HTR-8/SVneo (cell line): ENCODE data around the gene LY9.
"Not testable (repeated sequence)": the region's sequence is repeated elsewhere in the genome, so short reads cannot be mapped to it uniquely, and the experiment has no call there.

Experiments used
- DNase-seq: peaks from one replicate; pipeline ENCODE4 v3.0.0; 2011; ENCODE audit warnings: low spot score, mixed read lengths; ENCODE audit not compliant: insufficient read length
- FAIRE-seq: peaks from 2 replicates; lab custom pipeline; 2011; peaks lifted over from hg19 to GRCh38; lab: Jason Lieb, UNC

Gene LY9

DNA sequence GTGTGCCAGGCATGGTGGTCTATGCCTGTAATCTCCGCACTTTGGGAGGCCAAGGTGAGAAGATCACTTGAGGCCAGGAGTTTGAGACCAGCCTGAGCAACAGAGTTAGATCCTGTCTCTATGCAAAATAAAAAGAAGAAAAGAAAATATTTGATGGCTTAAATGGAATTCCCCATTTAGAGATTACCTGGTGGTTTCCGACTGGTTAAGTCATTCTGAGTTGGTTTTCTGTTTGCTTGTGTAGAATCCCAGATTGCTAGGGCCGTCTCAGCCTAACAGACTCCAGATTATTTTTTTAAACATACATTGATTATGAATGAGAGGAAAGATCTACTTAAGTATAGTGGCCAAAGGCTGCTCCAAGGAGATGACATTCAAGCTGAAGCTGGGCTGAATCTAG lies 22.9 kb upstream of the LY9 start:
- DNase-seq (no peak), FAIRE-seq (no peak)

DNA sequence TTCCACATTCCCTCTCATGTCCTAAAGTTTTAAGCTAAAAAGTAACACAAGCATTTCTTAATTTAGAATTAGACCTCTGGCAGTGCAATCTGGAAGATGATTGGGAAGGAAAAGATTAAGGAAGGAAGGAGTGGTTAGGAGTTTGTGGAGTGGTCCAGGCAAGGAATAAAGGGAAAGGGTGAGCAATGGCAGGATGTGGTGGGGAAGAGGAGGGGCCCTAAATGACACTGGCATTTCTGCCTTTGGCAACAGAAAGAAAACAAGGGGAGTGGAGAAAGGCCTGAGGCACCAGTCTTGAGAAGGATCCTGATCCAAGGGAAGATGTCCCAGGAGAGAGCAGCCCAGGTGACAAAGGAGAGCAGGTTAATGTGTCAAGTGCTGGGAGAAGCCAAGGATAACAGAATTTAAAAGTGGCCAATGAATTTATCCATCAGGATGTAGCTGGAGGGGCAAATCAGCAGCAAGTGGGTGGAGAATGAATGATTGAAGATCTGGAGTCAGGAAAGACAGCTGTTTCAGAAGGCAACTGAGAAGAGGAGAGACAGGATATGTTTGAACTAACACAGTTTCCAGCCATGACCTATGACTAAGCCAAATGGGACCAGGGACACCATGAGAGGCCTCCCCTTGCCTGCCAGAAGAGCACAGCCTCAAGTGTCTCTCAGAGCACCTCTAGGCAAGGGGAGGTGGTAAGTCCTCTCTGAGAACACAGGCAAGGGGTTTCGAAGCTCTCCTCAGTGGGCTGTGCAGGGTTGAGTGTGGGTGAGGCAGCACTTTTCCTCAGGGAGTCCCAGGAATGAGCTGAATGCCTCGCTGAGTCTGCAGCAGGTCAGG lies 20.9 kb upstream of the LY9 start:
- FAIRE-seq (no peak), DNase-seq (no peak)

DNA sequence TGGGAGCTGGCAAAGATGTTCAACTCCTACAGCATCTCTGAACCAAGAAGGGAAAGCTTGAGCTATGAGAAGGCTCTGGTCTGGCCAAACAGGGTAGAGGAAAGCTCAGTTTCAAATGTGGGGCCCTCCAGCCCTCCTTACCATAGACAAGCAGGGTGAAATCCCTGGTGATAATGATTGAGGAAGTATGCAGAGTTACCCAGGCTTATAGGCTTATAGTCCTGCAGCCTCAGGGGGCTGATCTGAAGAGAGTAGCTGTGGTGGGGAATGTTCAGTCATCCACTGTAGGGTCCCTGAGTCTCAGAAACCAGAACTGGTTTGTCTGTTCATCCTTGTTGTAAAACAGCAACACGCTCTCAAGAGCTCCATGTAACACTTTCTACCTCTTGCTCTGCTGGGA lies 19.8 kb upstream of the LY9 start:
- no peak for DNase-seq
- FAIRE-seq: no peak

DNA sequence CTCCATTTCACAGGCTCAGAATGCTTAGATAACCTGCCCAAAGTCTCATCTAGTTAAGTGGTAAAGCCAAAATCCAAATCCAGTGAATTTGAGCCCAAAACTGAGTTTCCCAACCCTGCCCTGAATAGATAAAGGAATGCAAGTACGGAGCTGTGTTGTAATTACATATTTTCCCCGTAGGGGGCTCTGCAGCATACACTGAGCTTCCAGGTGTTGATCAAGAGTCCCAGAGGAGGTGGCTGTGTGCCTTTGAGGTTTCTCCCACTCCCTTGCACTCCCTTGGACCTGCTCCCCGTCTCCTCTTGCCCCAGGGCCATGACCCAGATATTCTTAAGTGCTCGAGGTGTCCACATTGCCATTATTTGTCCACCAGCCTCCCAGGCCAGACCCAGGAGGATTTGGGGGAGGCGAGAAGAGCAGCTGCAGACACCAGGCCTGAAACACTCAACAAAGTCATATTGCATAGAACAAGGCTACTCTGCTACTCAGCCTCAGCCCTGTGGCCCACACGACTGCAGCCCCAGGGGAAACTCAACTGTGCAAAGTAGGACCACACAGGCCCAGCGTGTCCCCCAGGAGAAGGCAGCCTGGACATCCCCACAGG lies 18.4 kb upstream of the LY9 start:
- no peak for FAIRE-seq
- DNase-seq: peak; percentile 14

DNA sequence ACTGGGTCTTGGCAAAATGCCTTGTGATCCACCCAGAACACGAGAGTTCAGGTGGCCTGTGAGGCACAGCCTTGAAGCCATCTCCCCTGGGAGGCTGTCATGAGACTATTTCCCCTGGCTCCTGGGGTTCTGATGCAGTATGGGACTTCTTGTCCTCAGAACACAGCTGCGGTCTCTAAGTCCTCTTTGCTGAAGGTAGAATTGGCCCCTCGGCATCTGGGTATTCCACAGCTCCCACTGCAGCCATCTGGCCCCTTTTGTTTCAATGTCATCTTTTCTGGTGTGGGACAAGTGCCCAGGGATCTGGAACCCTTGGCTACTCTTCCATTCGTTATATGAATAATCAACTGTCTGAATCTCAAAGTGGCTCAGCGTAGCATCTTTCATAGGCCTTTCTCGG lies 17.0 kb upstream of the LY9 start:
- DNase-seq (no peak), FAIRE-seq (no peak)

DNA sequence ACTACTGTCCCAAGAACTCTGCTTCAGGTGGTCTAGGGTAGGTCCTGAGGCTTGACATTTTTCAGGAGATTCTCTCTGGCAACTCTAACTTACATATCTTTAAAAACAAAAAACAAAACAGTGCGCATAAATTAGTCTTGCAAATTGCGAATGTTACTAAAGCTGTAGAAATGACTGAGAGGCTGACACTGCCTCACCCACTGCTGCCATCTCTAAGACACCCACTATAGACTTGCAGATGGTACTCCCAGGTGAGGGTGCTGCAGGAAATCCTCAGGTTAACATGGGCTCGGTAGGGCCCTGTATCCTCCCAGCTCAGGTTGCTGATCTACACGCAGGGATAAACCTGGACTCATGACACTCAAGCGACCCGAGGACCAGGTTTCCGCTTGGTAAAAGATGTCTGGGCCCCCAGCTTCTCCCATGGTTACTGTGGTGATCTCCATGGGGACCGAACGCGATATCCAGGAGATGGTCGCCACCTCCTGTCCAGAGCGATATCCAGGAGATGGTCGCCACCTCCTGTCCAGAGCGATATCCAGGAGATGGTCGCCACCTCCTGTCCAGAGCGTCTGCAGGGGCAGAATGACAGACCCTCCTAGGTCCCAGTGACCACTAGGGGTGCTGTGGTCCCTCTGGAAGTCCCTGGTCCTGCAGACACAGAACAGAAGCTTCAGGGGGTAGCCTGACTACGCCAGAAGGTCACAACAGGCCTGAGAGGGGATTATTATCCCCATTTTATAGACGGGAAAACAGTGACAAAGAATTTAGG lies 16.2 kb upstream of the LY9 start:
- DNase-seq (peak; percentile 10), FAIRE-seq (no peak)

DNA sequence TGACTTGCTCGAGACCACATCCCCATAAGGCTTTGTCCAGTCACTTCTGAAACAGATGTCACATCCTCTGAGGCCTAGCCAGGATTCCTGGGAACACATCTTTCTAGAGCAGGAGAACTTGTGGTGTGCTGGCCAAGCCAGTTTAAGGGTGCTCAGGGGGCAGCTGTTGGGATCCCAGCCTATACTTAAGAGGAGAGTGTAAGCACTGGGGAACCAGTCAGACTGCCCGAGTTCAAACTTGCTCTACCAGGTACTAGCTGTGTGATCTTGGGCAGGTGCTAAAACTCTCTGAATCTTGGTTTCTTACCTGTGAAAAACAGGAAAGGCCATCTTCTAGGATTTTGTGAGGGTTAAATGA lies 15.6 kb upstream of the LY9 start:
- DNase-seq (no peak), FAIRE-seq (no peak)

DNA sequence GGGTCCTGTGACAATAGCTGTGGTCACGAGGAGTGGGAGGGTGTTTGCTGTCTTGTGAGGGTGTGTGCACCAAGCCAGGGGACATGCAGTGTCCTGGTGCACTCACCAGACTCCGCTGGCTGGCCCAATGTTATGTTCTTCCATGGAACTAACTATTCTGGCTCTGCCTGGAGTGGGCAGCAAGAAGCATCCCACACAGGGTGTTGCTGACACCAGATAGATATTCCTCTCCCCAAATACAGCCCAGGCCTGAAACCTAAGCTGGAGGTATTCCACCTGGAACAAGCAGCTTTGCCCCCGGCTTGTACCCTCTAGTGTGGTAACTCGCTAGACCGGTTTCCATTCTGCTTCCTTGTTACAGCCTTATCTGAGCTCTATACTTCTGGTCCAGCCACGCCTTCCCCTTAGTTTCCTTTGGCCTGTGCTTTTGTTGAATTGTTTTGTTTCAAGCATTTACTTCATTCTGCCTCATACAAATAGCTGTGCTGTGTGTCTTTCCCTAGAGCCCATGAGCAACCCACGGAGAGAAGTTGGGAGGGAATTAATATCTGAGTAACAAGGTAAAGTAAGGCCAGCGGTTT lies 14.7 kb upstream of the LY9 start:
- FAIRE-seq: no peak

DNA sequence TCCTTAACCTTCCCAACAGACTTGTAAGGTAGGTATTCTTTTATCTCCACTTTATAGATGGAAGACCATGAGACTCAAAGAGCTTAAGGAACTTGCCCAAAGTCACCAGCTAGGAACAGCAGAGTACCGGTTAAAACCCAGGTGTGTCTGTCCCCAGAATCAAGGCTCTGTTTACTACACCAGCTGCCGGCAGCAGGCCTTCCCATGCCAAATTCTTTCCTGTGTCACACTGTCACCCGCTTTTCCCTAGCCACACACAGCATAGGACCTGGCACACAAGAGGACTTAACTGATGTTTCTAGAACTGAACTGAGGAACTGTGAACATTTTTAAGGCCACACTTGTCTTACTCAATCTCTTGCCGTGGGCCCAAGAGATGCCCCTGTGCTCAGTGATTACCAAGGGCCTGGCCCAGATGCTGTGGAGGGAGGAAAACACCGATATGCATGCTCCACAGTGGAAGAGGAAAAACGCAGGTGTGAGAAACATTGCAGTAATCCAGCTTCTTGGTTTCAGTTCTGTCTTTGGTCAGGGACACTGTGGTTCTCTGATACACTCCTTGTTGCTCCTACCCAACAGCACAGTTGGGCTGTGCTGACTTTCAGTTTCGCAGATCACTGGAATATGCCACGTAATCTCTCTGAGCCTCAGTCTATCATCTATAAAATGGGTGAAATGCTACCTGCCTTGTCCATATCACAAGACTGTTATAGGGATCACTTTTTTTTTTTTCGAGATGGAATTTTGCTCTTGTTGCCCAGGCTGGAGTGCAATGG lies 13.9 kb upstream of the LY9 start:
- FAIRE-seq: no peak
- no peak for DNase-seq

More for the DNA sequence above, 14.7 kb upstream of the LY9 start:
- DNase-seq: no peak

DNA sequence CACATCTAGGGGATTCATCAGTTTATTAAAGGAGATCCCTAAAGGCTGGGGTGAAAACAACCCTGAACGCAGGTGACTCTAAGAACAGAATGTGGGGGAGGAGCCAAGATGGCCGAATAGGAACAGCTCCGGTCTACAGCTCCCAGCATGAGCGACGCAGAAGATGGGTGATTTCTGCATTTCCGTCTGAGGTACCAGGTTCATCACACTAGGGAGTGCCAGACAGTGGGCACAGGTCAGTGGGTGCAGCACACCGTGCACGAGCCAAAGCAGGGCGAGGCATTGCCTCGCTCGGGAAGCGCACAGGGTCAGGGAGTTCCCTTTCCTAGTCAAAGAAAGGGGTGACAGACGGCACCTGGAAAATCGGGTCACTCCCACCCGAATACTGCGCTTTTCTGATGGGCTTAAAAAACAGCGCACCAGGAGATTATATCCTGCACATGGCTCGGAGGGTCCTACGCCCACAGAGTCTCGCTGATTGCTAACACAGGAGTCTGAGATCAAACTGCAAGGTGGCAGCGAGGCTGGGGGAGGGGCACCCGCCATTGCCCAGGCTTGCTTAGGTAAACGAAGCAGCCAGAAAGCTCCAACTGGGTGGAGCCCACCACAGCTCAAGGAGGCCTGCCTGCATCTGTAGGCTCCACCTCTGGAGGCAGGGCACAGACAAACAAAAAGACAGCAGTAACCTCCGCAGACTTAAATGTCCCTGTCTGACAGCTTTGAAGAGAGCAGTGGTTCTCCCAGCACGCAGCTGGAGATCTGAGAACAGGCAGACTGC lies 12.8 kb upstream of the LY9 start:
- FAIRE-seq, DNase-seq: not testable (repeated sequence)

DNA sequence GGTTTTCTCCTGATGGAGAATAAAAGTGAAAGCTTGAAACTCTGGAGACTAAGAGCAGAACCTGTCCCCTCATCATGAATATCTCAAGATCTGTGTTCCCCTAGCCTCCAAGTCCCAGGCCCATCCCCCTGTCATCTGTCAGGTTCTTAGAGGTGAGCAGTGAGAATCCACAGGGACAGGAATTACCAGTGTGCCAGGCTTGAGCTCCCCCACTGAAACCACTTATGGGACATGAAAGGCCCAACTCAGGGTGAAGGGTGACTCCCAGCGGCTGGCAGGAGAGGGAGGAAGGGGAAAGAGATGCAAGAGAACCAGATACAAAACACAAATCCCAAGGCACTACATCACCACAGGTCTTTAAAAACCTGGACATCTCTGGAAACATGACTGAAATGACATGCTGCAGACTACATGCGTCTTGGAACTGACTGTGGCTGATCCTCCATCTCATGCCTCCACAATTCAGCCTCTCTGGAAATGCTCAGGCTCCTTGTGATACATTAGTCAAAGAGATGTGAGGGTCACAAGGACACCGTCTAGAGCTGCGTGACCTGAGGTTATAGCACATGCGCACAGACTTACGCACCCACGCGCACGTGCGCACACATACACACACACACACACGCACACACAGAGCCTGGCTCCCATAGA lies 6.8 kb upstream of the LY9 start:
- FAIRE-seq (no peak), DNase-seq (no peak)

DNA sequence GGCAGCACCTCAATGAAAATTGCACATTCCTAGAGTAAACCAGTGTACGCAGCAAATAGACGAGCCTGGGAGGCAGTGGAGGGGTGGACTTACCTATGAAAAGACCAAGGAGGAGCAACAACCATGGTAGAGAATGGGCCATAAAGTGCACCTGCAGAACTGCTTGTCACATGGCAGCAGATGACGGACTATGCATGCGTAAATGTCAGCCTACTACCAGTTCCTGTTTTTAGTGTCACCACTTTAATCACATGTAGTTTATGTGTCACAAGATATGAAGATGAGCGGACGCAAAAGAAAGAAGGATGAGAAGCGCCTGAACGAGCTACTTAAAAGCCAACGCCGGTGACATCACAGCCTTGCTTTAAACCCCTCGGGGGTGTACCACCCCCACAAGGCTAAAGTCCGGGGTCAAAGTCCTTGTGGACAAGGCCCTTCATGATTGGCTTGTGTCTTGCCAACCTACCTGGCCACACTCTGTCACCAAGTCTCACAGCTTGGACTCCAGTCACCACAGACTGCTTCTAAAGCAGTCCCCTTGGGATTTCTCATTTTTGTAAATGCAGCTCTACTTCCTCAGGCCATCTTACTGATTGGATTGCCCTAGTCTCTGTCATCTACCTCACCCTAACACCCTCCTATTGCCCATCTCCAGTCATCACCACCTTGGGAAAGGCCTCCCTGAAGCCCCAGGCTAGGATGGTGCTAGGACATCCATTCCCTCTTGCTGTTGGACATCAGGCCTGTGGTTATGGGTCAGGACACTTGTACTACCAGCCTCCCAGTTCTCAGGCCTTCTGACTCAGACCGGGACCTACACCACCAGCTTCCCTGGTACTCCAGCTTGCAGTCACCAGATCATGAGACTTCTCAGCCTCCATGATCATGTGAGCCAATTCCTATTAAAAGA lies 6.0 kb upstream of the LY9 start:
- DNase-seq (no peak), FAIRE-seq (no peak)

DNA sequence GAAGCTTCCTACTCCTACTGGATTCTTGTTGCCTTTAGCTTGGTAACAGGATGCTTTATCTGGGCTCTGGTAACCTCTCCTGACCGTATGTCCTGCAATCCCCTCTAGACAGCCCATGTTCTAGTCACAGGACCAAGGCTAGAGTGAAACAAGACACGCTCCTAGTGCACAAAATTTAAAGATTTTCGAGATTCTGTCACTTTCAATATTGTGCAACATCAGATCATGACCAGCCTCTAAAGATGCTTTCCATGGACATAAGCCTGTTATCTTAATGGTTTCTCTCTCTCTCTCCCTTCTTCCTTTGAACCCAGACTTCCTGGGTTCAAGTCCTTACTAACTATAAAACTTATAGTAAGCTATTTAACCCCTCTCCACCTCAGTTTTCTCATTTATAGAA lies 1.6 kb upstream of the LY9 start:
- FAIRE-seq (no peak), DNase-seq (no peak)

DNA sequence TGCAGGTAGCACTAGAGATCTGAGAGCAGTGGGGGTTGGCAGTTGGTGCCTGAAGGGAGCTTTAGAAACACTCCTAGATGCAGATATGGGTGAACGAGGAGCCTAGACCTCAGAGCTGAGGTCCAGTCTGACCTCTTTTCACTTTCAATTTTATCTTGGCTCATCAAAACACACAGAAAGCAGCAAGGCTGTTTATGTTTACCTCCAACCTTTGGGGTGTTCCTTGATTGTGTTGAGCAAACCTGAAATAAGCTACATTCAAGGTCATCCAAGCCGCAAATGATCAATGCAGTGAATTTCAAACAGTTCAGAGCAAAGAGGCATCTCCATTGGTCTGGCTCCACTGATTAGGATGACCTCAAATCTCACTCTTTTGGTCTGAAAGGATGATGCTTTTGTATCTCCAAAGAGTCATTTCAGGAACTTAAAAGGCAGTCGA lies 1.3 kb downstream of the LY9 start:
- FAIRE-seq (no peak), DNase-seq (no peak)

DNA sequence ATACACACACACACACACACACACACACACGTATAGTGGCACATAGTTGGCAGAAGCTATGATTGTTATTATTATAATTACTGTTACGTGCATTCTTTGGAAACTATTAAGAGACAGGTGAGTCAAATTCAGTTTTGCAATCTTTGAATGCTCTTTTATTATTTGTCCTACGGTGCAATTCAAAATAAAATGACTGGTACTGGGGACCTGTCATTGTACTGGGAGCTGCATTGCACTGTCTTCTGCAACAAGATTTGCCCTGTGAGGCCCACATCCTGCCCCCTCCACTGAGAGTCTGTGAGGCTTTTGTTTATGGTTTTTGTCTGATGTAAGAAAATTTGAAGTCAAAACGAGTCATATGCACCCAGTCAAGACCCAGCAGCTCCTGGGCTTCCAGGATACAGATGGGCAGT lies 1.9 kb downstream of the LY9 start:
- no peak for DNase-seq
- FAIRE-seq: no peak

DNA sequence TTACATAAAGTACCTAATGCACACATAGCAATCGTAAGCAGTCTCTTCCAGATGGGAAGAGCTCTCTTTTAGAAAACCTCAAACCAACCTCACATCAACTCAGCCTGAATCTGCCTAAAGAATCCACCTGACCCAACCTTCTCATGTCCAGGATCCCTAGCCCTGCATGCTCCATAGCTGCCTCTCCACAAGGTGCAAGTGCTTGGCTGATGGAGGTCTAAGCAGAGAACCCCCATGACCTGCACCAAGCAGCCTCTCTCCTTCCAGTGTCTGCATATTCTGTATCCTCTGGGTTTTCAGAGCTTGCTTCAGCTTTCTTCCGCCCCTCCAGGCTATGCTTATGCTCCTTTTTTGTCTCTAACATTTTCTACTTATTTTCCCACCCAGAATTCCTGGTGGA lies 2.5 kb downstream of the LY9 start:
- FAIRE-seq: no peak
- no peak for DNase-seq

DNA sequence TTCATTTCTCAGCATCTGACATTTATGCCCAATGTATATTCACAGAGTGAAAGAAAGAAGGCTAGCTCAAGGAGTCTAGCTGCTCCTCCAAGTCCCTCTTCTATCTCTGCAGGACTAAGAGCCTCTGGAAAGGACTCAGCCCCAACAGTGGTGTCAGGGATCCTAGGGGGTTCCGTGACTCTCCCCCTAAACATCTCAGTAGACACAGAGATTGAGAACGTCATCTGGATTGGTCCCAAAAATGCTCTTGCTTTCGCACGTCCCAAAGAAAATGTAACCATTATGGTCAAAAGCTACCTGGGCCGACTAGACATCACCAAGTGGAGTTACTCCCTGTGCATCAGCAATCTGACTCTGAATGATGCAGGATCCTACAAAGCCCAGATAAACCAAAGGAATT lies 3.7 kb downstream of the LY9 start:
- FAIRE-seq (no peak), DNase-seq (no peak)

DNA sequence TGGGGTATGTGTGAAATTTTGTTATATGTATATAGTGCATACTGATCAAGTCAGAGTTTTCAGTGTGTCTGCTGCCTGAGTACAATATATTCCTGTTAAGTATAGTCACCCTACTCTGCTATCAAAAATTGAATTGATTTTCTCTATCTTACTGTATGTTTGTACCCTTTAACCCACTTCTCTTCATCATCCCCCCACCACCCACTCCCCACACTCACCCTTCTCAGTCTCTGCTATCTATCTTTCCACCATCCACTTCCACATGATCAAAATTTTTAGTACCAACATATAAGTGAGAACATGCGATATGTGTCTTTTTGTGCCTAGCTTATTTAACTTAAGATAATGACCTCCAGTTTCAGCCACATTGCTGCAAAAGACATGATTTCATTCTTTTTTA lies 4.2 kb downstream of the LY9 start:
- FAIRE-seq: no peak

More for the DNA sequence above, 4.2 kb downstream of the LY9 start:
- DNase-seq: no peak
